Measurements from ENCODE around the gene DDX27.
A peak's percentile ranks its signal among the peaks of the same experiment; 100 is the strongest.
"Not testable (repeated sequence)": the region's sequence is repeated elsewhere in the genome, so short reads cannot be mapped to it uniquely, and the experiment has no call there.

Gene DDX27, protein sequence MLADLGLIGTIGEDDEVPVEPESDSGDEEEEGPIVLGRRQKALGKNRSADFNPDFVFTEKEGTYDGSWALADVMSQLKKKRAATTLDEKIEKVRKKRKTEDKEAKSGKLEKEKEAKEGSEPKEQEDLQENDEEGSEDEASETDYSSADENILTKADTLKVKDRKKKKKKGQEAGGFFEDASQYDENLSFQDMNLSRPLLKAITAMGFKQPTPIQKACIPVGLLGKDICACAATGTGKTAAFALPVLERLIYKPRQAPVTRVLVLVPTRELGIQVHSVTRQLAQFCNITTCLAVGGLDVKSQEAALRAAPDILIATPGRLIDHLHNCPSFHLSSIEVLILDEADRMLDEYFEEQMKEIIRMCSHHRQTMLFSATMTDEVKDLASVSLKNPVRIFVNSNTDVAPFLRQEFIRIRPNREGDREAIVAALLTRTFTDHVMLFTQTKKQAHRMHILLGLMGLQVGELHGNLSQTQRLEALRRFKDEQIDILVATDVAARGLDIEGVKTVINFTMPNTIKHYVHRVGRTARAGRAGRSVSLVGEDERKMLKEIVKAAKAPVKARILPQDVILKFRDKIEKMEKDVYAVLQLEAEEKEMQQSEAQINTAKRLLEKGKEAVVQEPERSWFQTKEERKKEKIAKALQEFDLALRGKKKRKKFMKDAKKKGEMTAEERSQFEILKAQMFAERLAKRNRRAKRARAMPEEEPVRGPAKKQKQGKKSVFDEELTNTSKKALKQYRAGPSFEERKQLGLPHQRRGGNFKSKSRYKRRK

DNA sequence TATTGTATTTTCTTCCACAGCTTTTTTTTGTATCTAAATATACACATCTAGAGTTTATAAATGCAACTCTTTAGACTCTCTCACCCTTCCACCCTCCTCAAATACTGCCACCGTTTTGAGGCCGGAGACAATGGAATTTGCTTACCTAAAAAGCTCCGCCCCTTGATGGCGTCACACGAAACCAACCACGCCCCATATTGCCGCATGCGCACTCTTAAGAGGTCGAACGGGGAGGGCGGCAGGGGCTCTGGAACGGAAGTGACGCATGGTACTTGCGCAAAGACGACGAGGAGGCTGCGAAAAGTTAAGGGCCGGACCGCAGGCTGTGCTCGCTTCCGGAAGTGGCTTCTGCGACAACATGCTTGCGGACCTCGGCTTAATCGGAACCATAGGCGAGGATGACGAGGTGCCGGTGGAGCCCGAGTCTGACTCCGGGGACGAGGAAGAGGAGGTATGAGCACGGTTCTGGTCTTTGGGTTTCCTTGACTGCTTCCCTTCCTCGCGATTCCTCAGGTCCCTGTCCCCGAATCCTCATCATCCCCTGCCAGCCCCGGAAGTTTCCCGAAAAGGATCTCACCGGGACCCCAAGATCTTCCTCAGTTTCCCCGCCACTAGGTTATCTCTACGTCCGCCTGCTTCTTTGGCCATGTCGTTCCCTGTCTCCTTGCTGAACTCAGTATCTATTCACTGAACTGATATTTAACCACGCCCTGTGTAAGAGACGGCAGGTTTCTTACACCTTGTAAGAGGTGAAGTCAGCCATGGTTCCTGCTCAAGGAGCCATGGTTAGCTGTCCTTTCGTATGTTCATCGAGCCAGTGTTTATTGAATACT is at the start of gene DDX27:
Gene DDX27 (plus strand): TSS at position 326 of the 833 bp plus-strand sequence. CDS start 33 bp downstream, at position 359.
- DNase-seq = peak; percentile 98

DNA sequence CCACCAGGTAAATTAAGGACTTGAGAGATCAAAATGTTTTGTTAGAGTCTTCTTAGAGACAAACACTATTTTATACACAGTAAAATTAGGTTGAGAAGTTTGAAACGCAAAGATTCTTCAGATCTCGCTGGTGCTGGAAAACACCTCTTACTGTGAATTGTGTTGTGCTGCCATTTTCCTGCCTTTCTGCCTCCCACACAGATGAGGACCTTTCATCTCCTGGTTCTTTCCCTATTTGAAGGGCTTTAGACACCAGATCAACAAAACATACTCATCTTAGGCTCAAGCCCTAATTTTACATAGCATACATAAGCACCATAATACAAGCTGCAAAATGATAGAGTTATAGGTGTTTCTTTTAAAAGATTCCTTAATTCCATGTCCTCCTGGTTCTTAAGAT is 49.7 kb upstream of the DDX27 start:
- DNase-seq = no peak

DNA sequence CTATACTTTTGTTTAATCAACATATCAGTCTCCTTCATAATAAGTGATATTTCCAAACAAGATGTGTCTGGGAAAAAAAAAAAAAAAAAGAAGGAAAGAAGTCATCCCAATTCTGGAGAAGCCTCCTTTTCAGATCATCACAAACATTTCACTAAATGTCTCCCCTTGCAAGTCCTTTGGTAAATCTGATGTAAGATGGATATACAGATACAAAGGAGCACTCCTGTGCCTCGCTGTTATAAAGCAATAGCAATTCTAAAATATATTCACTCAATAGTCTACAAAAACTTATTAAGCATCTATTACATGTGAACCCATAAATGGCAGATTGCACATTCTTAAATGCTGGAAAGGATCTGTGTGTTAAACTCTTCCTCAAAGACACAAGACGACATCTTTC is 48.5 kb upstream of the DDX27 start:
- DNase-seq = no peak

DNA sequence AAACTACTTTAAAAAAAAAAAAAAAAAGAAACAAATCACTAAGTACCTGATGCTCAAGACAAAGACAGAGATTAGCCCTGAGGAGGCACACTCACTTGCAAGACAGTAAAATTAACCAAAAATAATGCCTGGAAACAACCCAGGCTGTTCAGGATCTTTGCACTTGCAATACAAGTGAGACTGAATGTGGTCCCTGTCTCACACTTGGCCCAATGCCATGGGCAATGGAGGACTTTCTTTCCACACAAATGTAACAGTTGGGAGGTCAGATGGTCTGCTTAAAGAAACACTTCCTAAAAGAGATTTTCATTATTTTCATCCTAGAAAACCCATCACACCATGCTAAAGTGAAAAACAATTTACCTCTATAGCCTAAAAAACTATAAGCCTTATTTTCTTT is 47.3 kb upstream of the DDX27 start:
- DNase-seq = no peak

DNA sequence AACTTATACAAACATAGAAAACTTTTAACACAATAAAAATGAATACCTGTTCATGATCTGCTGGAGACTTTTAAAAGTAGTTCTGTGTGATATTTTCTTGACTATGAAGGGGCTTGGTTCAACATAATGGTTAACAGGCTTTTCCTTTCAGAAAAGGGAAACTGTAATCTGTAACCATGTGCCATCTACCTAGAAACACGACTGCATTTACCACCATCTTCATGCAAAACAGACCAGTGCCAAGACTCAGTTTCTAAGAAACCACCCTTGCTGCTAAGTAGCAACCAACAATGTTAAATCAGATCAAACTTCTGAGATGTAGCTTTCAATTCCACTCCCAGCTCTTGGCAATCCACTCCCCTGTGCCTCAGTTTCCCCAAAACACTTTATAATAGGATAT is 46.8 kb upstream of the DDX27 start:
- DNase-seq = no peak

DNA sequence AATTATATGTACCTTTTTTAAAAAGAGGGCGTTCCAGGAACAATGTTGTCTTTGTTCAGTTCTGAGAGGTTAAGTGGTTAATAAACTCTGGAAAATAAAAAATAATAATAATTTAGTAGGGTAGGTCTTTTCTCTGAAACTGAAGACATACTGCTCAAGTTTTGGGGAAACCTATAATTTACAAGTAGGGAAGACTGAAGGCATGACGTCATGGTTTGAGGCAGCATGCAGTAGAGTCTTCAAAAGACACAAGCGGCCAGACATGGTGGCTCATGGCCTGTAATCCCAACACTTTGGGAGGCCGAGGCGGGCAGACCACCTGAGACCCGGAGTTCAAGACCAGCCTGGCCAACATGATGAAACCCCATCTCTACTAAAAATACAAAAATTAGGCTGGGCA is 45.0 kb upstream of the DDX27 start:
- DNase-seq = no peak

DNA sequence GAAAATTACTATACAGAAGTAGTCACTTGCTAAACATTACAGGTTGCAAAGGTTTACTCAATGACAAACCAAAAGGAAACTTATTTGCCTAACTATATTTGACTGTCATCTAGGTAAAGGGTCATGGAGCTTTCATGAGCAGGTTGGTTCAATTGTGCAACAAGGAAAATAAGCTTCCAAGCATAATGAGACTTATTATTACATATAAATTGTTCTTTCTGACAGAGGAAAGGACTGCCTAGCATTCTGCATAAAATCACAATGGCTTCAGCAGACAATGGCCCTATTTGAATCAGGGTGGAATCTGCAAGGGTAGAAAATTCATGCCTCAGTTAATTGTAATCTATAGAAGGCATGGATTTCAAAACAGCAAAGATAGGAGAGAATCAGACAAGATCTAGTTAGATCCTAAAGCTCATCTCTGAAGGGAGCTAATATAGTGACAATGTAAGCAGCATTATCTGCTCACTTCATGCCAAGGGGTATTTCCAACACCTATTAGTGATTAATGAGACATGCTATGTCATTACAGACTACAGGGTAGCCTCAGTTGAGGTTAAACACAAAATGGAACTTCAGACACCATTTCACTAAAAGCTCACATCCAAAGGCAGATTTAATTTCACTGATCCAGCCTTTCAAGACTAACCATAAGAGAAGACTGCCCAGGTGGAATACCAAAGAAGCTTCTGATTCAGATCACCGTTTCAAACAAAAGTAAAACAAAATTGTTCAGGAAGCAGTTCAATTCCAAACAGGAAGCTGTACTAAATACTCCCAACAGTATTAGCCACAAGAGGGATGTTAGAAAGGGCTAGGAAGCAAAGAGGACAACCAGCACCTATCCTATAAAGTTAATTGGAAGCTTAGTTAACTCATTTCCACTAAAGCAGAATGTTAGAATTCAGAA is 39.6 kb upstream of the DDX27 start:
- no peak for DNase-seq

DNA sequence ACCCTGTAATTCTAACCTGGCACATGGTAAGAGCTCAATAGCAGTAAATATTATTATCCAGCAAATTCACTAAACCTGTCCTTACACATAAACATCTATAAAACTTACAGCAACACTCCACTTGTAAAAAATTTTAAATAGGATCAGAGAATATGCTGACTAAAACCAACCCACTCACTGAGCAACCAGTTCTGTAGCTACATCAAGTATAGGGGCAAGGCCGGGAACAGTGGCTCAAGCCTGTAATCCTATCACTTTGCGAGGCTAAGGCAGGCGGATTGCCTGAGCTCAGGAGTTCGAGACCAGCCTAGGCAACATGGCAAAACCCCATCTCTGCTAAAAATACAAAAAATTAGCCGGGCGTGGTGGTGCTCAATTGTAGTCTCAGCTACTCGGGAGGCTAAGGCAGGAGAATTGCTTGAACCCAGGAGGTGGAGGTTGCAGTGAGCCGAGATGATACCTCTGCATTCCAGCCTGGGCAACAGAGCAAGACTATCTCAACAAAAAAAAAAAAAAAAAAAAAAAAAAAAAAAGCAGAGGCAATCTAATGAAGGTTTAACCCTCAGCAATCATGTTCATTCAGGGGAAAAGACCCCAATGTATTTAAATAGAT is 37.8 kb upstream of the DDX27 start:
- no peak for DNase-seq

DNA sequence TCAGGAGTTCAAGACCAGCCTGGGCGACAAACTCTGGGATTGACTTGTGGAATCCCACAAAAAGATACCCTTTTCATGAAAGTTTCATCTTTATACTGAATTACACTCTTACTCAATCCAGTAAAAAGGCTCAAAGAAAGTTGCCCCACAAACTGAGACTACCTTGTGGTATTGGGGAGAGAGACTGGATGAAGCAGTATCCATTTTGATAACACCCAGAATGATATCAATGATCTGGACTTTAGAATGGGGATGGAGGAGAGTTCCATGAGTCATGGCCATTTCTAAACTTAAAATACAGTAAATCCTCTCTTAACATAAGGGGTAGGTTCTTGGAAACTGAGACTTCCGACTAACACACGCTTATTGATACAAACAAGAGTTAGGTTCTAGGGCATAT is 35.8 kb upstream of the DDX27 start:
- DNase-seq = no peak

DNA sequence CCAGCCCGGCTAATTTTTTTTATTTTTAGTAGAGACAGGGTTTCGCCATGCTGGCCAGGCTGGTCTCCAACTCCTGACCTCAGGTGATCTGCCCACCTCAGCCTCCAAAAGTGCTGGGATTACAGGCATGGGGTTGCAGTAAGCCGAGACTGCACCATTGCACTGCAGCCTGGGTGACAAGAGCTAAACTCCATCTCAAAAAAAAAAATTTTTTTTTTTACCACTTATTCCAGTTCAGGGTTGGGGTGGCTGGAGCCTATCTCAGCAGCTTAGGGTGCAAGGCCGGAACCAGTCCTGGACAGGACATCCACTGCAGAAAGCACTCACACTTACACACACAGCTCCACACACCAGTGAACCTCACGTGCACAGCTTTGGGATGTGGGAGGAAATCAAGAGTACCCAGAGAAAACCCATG is 35.1 kb upstream of the DDX27 start:
- not testable (repeated sequence) for DNase-seq

DNA sequence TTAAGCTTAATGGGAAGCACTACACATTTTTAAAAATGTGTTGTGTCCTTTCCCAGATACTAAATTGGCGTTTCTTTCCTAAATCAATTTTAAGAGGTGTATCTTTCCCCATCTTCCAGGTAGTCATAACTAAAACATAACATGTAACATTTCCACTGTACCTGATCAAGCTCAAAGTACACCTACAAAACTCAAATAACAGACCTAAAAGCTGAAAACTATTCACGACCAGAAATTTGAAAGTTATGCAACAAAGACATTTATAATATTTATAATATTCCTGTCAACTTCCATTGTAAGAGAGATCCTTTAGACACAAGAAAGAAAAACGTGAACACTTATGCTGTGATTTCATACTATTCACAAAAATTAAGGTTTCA is 34.5 kb upstream of the DDX27 start:
- no peak for DNase-seq

DNA sequence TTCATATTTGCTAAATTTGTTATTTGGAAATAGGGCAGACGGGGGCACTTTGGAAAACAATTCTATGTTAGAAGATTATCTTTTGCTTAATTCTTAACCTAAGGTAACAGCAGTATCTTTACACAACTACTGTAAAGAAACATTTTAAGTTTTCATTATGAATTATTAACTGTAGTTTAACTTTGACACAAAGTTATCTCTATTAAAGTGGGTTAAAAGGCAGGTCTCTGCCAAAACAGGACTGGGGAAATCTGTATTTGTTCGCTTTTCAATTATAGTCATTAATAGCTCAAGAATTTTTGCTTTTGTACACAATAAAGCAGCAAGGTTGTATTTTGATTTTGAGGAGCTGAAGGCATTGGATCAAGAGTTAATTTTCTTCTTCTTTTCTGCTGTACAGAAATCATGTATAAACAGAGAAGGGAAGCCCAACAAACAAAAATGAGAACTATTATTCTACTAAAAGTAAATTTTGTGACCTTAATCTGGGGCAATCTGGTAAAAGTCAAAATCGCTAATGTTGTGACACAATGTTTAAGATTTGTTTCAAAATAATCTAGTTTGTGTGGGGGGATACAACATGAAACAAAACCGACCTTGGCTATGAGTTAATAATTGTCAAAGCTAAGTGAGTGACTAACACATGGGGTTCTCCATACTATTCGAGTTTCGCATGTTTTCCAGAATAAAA is 34.0 kb upstream of the DDX27 start:
- no peak for DNase-seq

DNA sequence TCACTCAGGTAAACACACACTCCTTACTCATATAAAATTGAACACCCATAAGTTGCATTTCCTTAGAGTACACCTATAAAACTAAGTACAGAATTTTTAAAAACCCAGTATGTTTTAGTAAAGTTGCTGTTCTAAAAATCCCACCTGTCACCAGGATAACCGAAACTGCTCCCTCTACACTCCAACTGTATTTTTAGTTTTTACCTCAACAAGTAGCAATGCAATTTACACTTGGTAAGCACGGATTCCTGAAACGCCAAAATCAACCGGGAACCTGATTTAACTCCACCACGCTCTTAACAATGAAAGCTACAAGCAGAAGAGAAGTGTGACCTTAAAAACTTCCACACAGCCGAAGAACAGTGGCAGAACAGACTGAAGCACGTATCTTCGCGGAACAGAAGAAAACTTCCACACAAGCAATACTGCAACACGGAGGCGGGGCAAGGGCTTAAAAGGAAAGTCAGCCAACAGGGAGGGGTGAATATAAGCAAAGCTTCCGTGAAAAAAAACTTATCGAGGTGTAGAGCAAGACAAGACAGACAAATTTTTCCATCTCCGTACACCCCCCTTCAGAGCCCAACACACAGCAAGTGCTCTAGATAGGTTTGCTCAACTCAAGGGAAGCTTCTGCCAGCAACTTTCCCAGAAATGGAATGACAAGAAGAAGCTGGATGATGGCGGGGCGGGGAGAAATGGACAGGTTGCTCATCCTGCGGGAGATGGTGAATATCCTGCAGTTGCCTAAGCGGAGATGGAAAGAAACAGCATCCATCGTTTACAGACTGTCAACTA is 32.5 kb upstream of the DDX27 start:
- no peak for DNase-seq

DNA sequence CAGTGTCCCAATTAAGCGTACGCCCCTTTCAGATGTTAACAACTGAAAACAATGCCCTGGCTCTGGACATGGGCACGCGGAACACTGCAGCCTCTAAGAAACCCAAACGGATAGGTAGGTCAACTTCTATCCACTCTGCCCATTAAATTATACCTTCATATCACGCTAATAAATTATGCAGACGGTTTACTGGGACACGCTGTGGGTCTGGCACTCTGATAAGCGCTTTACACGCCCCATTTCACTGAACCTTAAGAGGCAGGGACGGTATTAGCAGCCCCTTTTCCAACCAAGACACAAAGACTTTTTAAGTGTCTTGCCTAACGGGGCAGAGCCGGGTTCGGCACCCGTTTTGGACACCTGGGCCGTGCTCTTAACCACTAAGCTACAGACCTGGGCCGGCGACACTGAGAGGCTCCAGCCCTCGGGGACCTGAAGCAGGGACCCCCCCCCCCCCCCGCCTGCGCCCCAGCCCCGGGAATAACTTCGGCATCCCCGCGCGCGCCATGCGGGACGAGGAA is 31.8 kb upstream of the DDX27 start:
- DNase-seq = no peak

DNA sequence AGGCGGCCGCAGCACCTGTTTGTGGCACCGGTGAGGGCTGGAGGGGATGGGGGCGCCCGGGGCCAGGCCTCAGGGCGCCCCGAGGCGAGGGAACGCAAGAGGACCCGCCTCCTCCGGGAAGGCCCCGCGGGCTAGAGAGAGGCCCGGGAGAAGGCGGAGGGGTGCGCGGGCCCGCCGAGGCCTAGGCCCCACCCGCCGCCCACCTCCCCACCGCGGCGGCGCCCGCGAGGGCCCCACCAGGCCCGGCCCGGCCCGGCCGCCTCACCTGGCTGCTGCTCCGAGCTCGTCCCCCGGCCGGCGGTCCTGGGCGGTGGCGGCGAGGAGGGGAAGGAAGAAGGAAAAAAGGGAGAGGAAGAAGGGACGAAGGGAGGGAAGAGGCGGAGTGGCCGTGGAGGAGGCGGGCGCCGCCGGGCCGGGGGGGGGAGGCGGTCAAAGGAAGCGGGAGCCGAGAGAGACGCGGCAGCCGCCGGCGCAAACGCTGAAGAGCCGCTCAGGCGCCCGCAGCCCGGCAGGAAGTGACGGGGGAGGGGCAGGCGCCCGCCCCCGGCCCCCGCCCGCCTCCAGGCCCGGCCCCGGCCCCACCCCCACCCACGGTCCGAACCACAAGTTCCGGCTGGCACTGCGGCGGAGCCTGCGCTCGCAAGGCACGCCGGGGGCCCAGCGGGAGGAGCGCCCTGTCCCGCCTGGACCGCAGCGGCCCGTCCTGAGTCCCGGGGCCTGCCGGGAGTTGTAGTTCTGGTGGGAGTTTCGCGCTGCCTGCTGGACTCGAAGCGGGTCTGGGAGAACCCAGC is 31.2 kb upstream of the DDX27 start, which contains the start of gene STAU1:
Gene STAU1 (minus strand): TSS at position 484 of the 791 bp plus-strand sequence. CDS start 22,133 bp downstream, outside the sequence.
- peak; percentile 68 for DNase-seq

DNA sequence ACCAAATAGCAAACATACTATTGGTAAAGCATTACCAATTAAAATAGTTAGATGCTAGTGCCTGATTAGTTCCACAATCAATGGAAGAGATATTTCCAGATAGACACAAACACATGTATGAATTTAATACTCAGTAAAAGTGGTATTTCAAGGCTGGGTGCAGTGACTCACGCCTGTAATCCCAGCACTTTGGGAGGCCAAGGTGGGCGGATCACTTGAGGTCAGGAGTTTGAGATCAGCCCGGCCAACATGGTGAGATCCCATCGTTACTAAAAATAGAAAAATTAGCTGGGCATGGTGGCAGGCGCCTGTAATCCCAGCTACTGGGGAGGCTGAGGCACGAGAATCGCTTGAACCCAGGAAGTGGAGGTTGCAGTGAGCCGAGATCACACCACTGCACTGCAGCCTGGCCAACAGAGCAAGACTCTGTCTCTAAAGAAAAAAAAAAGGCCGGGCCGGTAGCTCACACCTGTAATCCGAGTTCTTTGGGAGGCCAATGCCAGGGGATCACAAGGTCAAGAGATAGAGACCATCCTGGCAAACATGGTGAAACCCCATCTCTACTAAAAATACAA is 26.2 kb upstream of the DDX27 start:
- DNase-seq = not testable (repeated sequence)

DNA sequence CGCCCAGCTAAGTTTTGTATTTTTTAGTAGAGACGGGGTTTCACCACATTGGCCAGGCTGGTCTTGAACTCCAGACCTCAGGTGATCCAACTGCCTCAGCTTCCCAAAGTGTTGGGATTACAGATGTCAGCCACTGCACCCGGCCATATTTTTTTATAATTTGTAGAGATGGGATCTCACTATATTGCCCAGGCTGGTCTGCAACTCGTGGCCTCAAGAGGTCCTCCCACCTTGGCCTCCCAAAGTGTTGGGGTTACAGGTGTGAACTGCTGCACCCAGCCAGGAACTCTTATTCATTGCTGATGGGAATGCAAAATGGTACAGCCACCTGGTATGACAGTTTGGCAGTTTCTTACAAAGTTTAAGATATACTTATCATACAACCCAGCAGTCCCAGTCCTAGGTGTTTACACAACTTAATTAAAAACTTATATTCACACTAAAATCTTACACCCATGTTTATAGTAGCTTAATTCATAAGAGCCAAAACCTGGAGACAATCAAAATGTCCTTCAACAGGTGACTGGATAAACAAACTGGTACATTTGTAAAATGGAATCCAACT is 19.4 kb upstream of the DDX27 start:
- DNase-seq = no peak

DNA sequence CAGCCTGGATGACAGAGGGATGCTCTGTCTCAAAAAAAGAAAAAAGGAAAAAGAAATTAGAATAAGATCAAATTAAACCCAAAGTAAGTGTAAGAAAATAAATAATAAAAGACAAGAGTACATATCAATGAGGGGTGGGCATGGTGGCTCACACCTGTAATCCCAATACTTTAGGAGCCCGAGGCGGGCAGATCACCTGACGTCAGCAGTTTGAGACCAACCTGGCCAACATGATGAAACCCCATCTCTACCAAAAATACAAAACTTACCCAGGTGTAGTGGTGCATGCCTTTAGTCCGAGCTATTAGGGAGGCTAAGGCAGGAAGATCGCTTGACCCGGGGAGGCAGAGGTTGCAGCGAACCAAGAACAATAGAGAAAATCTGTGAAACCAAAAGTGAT is 16.2 kb upstream of the DDX27 start:
- DNase-seq = no peak
